GM19351 (cell line): ENCODE measurements around the gene LCORL.

Source experiments
- ATAC-seq: cut with Tn5 transposase; IDR thresholded peaks from one replicate; pipeline ENCODE4 v1.9.1; 2021; ENCODE audit warnings: mild to moderate bottlenecking, moderate library complexity; ENCODE audit not compliant: unreplicated experiment

Gene LCORL

DNA sequence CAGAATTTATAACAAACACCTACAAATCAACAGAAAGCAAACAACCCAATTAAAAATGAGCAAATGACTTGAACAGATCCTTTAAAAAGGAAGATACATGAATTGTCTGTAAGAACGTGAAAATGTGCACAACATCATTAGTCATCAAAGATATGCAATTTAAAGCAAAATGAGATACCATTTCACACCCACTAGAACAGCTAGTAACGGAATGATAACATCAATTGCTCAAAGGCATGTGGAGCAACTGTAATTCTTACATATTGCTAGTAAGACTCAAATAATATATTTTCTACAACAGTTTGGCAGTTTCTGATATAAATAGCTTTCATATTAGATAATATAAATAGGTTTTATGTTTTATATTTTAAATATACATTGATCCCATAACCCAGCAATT lies 82.5 kb downstream of the LCORL start:
- ATAC-seq: no peak

DNA sequence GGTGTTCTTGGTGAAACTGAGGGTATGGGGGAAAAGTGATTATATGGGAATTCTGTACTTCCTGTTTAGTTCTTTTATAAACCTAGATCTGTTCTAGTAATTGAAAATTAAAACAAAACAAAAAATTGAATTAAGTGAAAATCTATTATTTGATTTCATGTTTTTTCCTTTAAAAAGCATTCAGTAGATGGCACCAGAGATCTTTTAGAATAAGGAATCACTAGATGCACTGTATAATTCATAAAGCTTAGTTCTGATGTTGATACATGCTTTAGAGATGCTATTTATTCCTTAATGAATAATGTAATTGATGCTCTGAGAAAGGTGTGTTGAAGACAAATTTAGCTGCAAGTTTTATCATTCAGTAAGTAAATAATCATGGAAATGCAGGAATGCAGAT lies 87.3 kb downstream of the LCORL start:
- no peak for ATAC-seq

DNA sequence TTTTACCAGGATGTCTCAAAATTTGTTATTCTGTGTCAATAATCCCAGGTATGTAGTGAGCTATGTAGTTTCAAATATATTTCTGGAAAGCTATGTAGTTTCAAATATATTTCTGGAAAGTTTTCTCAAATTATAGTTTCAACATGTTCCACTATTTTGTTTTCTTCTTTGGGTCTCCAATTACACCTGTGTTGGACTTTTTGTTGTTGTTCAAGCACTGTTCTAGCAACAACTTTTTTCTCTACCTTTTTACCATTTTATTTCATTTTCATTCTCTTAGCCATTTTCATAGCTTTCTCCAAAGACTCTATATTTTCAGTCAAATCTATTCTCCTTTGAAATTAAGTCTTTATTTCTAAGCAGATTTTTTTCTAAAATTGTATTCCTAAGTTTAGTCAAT lies 88.4 kb downstream of the LCORL start:
- no peak for ATAC-seq

DNA sequence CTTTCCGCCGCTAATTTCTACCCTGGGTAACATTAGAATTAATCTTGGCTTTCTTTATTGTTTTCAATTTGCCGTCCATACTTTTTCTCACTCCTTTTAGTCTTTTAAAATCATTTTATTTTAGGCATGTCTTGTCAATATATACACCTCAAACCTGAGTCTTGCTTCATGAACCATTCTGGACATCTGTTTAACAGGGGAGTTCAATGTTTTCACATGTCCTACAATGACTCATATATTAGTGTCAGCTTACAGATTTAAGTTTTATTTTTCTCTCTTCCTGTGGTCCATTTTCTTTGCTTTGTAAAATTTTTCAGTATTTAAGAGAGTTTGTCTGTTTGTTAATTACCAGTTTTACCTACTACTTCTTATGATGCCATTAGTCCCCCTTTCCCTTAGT lies 89.5 kb downstream of the LCORL start:
- ATAC-seq: no peak

DNA sequence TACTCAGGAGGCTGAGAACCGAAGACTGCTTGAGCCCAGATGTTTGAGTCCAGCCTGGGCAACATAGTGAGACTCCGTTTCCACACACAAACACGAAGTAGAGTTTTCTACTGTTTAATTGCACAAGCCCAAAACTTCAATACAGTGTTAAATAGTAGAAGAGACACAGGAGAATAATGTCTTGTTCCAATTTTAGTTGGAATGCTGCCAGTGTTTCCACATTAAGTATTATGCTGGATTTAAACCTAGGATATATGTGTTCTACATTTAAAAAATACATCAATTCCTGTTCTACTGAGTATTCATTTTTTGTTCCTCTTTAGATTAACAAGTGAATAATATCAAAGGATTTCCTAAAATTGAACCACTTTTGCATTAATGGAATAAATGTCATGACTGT lies 91.3 kb downstream of the LCORL start:
- ATAC-seq: no peak

DNA sequence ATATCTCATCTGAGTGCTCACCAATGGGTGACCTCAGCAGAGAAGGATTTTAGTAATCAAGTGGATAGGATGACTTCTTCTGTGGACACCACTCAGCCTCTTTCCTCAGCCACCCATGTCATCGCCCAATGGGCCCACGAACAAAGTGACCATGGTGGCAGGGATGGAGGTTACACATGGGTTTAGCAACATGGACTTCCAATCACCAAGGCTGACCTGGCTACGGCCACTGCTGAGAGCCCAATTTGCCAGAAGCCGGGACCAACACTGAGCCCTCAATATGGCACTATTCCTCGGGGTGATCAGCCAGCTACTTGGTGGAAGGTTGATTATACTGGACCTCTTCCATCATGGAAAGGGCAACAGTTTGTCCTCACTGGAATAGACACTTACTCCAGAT lies 97.4 kb downstream of the LCORL start:
- no peak for ATAC-seq

DNA sequence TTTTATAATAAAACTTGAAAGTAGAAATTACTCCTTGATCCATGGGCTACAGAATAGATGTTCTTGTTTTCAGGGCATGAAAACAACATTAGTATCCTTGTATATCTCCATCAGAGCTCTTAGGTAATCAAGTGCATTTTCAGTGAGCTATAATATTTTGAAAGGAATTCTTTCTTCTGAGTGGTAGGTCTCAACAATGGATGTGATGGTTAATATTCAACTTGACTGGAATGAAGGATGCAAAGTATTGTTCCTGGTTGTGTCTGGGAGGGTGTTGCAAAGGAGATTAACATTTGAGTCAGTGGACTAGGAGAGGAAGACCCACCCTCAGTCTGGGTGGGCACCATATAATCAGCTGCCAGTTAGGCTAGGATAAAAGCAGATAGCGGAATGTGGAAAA lies 100.1 kb downstream of the LCORL start:
- ATAC-seq: no peak

DNA sequence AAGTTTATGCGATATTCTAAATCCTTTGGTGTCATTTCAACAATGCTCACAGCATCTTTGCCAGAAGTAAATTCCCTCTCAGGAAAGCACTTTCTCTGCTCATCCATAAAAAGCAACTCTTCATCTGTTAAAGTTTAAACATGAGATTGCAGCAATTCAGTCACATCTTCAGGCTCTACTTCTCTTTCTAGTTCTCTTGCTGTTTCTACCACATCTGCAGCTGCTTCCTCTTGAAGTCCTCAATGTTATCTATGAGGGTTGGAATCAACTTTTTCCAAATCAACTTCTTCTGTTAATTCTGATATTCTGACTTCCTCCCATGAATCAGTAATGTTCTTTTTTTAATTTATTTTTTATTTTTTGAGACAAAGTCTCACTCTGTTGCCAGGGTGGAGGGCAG lies 100.9 kb downstream of the LCORL start:
- ATAC-seq: no peak

DNA sequence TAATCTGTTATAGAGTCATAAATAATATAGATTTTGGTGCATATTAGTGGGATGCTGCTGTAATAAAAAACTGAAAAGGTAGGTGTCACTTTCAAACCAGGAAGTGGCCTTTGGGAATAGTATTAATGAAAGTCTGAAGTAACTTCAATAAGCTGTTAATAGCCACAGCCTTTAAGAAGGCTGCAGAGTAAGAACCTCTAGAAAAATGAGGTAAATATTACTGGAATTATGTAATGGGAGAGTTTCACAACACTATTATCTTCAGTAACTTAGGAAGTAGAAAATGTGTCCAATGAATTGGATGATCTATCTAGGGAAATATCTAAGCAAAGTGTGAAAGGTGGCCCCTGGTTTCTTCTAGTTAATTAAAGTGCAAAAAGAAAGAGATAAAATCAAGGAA lies 106.1 kb downstream of the LCORL start:
- ATAC-seq: no peak

DNA sequence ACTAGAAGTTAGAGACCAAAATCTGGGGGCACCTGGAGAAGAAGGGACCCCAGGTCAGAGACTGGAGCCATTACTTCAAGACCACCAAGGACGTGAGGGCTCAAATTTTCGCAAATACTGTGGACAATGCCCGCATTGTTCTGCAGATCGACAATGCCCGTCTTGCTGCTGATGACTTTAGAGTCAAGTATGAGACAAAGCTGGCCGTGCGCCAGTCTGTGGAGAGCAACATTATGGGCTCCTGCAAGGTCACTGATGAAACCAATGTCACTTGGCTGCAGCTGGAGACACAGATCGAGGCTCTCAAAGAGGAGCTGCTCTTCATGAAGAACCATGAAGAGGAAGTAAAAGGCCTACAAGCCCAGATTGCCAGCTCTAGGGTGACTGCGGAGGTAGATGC lies 109.5 kb downstream of the LCORL start:
- ATAC-seq: no peak

DNA sequence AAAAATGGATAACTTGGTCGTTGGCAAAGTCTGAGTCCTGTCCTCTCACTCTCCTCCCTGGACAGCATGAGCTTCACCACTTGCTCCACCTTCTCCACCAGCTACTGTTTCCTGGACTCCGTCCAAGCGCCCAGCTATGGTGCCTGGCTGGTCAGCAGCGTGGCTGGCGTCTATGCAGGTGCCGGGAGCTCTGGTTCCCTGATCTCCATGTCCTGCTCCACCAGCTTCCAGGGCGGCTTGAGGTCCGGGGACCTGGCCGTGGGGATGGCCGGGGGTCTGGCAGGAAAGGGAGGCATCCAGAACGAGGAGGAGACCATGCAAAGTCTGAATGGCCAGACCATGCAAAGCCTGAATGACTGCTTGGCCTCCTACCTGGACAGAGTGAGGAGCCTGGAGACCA lies 109.9 kb downstream of the LCORL start:
- ATAC-seq: no peak

DNA sequence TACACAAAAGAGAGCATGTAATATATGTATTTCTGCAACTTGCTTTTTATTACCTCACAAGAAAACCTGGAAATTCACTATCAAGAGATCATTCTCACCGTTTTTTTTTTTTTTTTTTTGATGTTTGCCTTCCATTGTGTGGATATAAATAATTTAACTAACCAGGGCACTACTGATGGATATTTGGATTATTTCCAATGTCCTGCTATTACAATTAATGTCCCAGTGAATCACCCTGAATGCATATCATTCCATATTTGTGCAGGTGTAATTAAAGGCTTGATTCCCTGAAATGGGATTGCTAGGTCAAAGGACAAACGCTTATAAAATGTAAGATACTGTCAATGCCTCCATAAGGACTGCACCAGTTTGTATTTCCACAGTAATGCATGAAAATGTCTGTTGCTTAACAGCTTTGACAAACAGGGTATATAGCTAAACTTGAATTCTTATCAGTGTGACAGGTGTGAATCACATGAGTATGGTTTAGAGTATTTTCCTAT lies 123.0 kb downstream of the LCORL start:
- no peak for ATAC-seq

DNA sequence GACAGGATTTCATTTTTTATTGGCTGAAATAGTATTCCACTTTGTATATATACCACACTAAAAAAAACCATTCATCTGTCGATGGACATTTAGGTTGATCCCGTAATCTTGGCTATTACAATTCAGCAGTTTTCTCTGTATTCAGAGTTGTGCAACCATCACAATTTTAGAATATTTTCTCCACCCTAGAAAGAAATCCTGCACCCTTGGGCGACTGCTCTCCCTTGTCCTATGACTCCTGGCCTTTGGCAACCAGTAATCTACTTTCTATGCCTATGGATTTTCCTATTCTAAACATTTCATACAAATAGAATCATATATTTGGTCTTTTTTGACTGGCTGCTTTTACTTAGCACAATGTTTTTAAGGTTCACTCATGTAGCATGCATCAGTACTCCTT lies 126.1 kb downstream of the LCORL start:
- no peak for ATAC-seq

DNA sequence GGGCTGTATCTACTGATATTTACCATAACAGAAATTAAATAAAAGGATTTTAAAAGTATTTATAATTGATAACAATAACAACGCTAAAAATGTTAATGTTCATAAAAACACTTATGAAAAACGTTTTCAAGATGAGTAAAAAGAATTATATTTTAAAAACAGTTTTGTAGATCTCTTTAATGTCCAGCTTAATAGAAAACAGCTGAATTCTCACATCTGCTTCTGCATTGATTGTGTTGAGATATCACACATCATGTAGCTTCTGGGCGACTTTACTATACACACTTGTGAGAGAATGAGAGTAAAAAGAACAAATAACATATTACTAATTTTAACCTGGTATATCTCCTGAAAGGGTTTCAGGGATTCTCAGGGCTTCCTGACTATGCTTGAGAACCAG lies 127.1 kb downstream of the LCORL start:
- ATAC-seq: no peak

DNA sequence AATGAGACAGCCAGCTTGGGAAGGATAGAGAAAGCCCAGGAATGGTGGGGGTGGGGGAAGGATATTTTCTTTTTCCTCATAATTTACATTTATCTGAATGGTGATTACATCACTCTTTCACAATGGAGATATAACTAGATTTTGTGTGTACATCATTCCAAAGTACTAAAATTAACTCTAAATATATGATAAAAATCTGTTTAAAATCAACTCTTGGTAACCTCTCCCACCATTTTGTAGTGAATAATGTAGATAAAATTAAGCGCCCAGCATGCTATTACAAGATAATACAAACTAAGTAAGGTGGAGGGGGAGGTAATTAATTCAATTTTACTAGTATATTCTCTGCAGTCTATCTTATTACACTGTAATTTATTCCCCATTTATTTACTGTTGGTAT lies 131.9 kb downstream of the LCORL start:
- no peak for ATAC-seq

DNA sequence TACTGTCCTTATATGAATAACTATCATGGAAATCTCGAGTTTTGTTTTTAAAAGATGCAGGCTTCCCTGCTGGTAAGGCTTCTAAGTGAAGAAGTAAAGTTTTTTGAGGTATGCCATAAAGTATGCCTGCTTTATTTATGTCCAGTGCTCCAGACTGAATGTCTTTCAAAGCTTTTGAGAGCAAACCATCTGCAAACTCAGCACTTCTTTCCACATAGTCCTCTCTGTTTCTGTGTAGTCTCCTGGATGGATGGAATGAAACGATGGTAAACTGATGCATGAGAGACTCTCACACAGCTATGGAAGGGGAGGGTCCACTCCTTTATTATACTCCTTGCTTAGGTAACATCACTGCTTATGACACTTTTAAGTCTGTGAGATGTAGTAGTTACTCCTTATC lies 137.0 kb downstream of the LCORL start:
- ATAC-seq: no peak

DNA sequence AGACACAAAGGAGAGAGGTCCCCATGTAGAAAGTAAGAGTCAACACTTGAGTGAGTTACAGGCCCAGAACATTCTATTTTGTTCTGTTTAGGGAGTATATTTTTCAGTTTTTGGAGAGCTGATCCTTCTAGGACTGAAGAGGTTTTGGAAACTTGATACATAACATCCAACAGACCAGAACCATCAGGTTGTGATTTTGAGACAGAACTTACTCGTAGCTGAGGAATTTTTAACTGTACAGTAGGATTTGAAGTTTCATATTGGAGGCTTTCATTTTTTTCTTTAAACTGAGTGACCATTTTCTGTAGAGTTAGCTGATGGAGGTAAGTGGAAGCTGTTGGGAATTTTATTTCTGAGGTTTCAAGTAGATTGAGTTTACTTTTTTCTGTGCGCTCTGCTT lies 137.5 kb downstream of the LCORL start:
- no peak for ATAC-seq

DNA sequence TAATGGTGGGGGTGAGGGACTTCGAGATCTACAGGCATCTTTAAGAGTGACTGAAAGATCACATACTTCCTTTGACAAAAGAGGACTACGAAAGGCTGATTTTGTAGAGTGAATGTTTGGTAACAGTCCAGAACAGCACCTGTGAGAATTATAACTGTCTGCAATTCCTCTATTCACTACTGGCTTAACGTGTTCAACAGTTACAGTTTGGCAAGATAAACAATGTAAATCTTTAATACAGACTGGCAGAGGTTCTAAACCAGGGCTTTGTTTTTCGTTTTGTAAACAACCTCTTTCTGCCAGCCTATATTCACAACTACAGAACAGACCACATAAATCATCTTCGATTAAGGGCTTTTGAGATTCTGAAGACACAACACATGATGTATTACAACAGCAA lies 143.9 kb downstream of the LCORL start:
- ATAC-seq: no peak

DNA sequence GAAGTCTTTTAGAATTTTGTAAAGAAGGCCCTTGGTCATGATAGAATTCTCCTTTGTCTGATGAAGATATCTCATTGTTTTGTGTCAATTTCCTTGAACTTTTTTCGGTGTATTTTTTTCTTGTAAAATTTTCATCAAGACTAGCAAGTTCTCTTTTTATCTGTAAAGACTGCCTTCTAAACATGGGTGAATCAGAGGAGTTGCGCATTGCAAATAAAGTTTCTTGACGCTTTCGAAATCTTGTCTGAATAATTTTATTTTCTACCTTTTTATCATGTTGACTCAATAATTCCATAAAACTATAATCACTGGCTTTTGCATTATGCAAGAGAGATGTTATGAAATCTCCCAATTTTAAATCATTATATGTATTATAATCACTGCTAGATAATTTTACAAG lies 144.6 kb downstream of the LCORL start:
- ATAC-seq: no peak

DNA sequence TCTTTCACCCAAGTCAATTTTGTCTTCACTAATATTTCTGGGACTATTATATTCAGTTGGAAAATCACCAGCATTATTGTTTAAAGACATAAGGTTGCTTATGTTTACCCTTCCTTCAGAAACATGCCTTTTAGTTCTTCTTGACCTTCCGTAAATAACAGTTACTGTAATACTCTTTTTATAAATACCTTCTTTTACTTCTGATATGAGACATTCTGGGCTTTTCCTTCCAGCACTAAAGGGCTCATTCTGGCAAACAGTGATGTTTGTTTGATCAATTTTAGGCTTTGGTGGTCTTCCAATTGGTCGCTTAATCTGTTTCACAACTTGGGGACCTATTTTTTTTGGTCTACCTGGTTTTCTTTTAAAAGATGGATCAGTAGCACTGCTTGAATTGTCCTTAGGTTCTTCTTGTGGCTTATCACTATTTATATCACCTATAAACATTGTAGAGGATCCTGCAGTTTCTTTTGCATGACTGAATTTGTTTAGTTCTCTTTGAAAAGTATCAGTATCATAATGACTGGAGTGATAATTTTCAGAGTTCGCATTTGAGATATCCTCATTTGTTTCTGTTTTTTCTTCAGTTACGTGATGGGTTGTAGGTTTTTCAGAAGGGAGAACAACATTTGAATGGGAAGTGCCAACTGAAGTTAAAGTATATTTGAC lies 146.0 kb downstream of the LCORL start:
- ATAC-seq: peak; percentile 96

DNA sequence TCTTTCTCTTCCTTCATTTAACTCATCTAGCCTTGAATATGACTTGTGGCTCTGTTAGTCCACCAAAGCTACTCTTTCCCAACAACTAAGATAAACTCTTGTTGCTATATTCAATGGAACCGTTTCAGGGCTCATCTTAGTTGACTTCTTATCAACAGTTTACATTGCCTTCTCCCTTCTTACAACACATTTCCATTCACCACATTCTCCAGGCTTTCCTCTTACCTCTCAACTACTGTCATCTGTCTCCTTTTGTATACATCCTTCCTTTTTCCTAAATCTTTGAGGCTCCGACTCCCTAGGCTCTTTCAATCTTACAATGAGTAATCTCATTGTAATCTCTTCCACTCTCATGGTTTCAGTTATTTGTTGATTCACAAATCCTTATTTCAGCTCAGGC lies 152.2 kb downstream of the LCORL start:
- no peak for ATAC-seq

DNA sequence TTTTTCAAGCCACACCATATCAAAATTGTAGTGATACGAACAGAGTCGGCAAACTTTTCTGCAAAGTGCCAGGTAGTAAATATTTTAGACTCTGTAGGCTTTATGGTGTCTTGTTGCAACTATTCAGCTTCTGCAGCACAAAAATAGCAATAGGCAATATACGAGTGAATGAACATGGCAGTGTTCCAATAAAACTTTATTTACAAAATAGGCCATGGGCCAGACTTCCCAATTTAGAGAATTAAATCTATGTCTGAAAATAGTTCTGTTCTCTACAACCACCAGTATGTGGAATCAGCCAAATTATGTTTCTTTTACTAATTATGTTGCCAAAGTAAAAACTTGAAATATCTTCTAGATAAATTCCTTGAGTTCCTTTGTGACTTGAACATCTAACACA lies 154.3 kb downstream of the LCORL start:
- no peak for ATAC-seq

DNA sequence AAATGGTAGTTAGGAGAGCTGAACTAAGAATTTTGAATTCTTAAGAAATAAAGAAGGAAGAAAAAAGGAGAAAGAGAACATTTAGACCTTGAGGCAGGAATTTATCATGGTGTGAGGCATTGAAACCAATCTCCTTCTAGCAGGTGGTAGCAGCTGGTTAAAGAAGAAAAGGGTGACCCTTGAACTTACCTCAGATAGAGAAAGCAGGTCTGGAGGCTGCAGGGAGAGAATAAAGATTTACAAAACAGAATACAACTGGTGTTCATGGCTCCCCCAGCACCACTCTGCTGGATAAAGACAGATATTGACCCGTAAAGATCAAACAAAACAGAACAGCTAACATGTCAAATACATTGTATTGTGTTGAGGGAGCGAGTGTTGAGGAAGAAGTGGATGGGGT lies 154.7 kb downstream of the LCORL start:
- ATAC-seq: no peak
